ENCODE results near the gene AASS.

GRCh38 chr7:122132341-122132740, 11.7 kb downstream of the AASS start:
- no peak for TF ChIP-seq CTCF (conservative IDR thresholded peaks at IDR 0.05; ENCODE audit: low read length)
- TF ChIP-seq EZH2phosphoT487 (IDR thresholded peaks at IDR 0.05; ENCODE audit: borderline replicate concordance, low read depth, low read length), result no peak
